ENCODE results near the gene MERTK. TPM values are rescaled to one million over a fixed set of nuclear protein-coding genes. Genes with fewer than 3 reads are reported as not detected.
"Not testable (repeated sequence)": the region's sequence is repeated elsewhere in the genome, so short reads cannot be mapped to it uniquely, and the experiment has no call there.

The MERTK gene
- total RNA-seq, 1 donor from 2014 or later = 27.1 TPM

GRCh38 chr2:111903516-111903915, 5.1 kb downstream of the MERTK start:
- Mint-ChIP-seq H3K4me3 (no peak overlapping the region), H3K9me3 (no peaks in the 10 kb centered on the region), H3K36me3 (no peaks in the 10 kb centered on the region), H3K27ac (no peak overlapping the region), H3K27me3 (ENCODE audit: low read depth) (no peaks in the 10 kb centered on the region), H3K4me1 (peaks cover 55% of the 10 kb centered on the region)
- DNase-seq (ENCODE audit: low spot score in 2 of 2, unreplicated experiment in 2 of 2) = no peak
- TF ChIP-seq, protein P1, sequence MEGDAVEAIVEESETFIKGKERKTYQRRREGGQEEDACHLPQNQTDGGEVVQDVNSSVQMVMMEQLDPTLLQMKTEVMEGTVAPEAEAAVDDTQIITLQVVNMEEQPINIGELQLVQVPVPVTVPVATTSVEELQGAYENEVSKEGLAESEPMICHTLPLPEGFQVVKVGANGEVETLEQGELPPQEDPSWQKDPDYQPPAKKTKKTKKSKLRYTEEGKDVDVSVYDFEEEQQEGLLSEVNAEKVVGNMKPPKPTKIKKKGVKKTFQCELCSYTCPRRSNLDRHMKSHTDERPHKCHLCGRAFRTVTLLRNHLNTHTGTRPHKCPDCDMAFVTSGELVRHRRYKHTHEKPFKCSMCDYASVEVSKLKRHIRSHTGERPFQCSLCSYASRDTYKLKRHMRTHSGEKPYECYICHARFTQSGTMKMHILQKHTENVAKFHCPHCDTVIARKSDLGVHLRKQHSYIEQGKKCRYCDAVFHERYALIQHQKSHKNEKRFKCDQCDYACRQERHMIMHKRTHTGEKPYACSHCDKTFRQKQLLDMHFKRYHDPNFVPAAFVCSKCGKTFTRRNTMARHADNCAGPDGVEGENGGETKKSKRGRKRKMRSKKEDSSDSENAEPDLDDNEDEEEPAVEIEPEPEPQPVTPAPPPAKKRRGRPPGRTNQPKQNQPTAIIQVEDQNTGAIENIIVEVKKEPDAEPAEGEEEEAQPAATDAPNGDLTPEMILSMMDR (IDR thresholded peaks at IDR 0.05; ENCODE audit: unreplicated experiment) = no peak

- H3K4me3 Mint-ChIP-seq = no peak overlapping the region
- H3K4me1 Mint-ChIP-seq = peaks cover 60% of the 10 kb centered on the region
- no peak overlapping the region for H3K27ac Mint-ChIP-seq
- TF ChIP-seq, protein P1 (IDR thresholded peaks at IDR 0.05; ENCODE audit: unreplicated experiment) = no peak
- H3K27me3 Mint-ChIP-seq (ENCODE audit: low read depth) = no peaks in the 10 kb centered on the region
- no peaks in the 10 kb centered on the region for H3K36me3 Mint-ChIP-seq
- H3K9me3 Mint-ChIP-seq = no peaks in the 10 kb centered on the region
- no peak for DNase-seq (ENCODE audit: low spot score in 2 of 2, unreplicated experiment in 2 of 2)
Measured at GRCh38 chr2:111903930-111904439, 5.6 kb downstream of the MERTK start.

- Mint-ChIP-seq H3K4me1 (peaks cover 65% of the 10 kb centered on the region), H3K4me3 (no peak overlapping the region), H3K27ac (peak overlapping the region; percentile 50), H3K27me3 (ENCODE audit: low read depth) (no peaks in the 10 kb centered on the region), H3K36me3 (no peaks in the 10 kb centered on the region), H3K9me3 (no peaks in the 10 kb centered on the region)
- TF ChIP-seq, protein P1 (IDR thresholded peaks at IDR 0.05; ENCODE audit: unreplicated experiment) = no peak
- DNase-seq (ENCODE audit: low spot score in 2 of 2, unreplicated experiment in 2 of 2) = no peak
Measured at GRCh38 chr2:111904726-111905474, 6.5 kb downstream of the MERTK start.

GRCh38 chr2:111905475-111905869, 7.1 kb downstream of the MERTK start:
- H3K4me3 Mint-ChIP-seq = not testable (repeated sequence)

DNA sequence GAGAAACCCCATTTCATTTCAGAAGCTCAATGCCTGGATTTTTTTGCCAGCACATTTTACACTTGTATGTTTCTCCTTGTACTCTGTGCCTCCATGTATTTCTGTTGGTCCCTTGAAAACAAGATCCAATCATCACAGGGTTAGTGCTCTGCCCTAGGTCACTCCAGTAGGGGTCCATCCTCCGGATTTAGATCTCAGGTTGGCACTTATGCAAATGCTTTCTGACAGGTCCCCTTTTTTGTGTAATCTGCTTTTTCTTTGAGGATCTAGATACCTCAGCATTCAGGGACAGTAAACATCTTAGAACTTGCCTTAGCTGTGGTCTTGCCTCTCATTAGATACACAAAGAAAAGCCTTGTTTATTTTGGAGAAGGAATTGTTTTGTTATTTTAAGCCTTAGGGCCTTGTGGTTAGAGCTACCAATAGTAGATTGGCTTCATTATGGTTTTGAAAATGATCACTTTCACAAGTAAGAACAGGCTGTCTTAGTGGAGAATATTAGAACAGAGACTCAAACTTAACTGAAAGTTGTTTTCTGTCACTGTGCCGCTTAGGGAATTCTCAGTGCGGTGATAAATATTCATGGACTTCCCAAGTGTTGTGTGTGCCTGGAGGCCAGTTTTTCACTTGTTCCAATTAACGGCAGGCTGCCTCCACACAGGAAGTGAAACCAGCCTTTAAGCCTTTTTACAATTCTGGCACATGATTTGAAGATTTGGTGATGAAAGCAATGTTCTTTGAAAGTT, 7.8 kb downstream of the MERTK start:
- Mint-ChIP-seq H3K4me1 (peaks cover 59% of the 10 kb centered on the region), H3K9me3 (no peaks in the 10 kb centered on the region), H3K36me3 (no peaks in the 10 kb centered on the region), H3K27me3 (ENCODE audit: low read depth) (no peaks in the 10 kb centered on the region), H3K4me3 (no peak overlapping the region), H3K27ac (peak overlapping the region; percentile 79)
- TF ChIP-seq, protein P1 (IDR thresholded peaks at IDR 0.05; ENCODE audit: unreplicated experiment) = no peak
- DNase-seq (ENCODE audit: low spot score in 2 of 2, unreplicated experiment in 2 of 2) = no peak

More at GRCh38 chr2:111905475-111905869, 7.1 kb downstream of the MERTK start:
- H3K9me3 Mint-ChIP-seq; DNase-seq (ENCODE audit: low spot score in 2 of 2, unreplicated experiment in 2 of 2); H3K27me3 Mint-ChIP-seq (ENCODE audit: low read depth); H3K36me3 Mint-ChIP-seq: not testable (repeated sequence)
- H3K27ac Mint-ChIP-seq = peak overlapping the region; percentile 79
- peaks cover 61% of the 10 kb centered on the region for H3K4me1 Mint-ChIP-seq

DNA sequence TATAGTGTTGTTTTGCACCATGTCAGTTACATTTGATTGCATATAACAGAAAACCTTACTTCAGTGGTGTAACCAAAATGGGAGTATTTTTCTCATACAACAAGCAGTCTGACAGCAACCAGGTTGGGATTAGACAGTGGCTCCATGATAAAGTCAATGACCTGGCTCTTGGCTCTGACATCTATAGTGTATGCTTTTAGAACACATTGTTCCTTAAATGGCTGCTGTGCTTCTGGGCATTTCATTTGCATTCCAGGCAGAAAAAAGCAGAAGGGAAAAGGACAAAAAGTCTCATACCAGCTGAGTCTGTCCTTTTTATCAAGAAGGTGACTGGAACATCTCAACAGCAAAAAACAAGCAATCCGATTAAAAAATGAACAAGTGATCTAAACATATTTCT, 10.2 kb downstream of the MERTK start:
- Mint-ChIP-seq H3K4me3 (no peak overlapping the region), H3K27ac (peak overlapping the region; percentile 88)

More for the DNA sequence above, 10.2 kb downstream of the MERTK start:
- peaks cover 47% of the 10 kb centered on the region for H3K4me1 Mint-ChIP-seq
- H3K9me3 Mint-ChIP-seq = no peaks in the 10 kb centered on the region
- TF ChIP-seq, protein P1 (IDR thresholded peaks at IDR 0.05; ENCODE audit: unreplicated experiment) = no peak
- H3K36me3 Mint-ChIP-seq = no peaks in the 10 kb centered on the region
- no peaks in the 10 kb centered on the region for H3K27me3 Mint-ChIP-seq (ENCODE audit: low read depth)
- no peak for DNase-seq (ENCODE audit: low spot score in 2 of 2, unreplicated experiment in 2 of 2)
